ENCODE results near the gene AMMECR1L.
"Not testable (repeated sequence)": the region's sequence is repeated elsewhere in the genome, so short reads cannot be mapped to it uniquely, and the experiment has no call there.

The AMMECR1L gene

GRCh38 chr2:127884861-127885740 is 655 bp downstream of the AMMECR1L start:
- H3K4me3 ChIP-seq (ENCODE audit: low read length): peak overlapping the region; percentile 73
- H3K9me3 ChIP-seq (replicated peaks; ENCODE audit: low read length): not testable (repeated sequence)
- peaks cover 21% of the 10 kb centered on the region for H3K4me1 ChIP-seq (ENCODE audit: control insufficient read depth, insufficient read depth, low read length)

GRCh38 chr2:127884436-127884835 is 1.3 kb downstream of the AMMECR1L start:
- H3K27me3 ChIP-seq (ENCODE audit: control insufficient read depth, insufficient read depth, low read length): no peaks in the 10 kb centered on the region
- peaks cover 21% of the 10 kb centered on the region for H3K4me1 ChIP-seq (ENCODE audit: control insufficient read depth, insufficient read depth, low read length)
- no peaks in the 10 kb centered on the region for H3K9me3 ChIP-seq (replicated peaks; ENCODE audit: low read length)
- peaks cover 38% of the 10 kb centered on the region for H3K36me3 ChIP-seq (ENCODE audit: insufficient read depth, low read length)
- H3K9ac ChIP-seq (ENCODE audit: low read depth, low read length): peak overlapping the region; percentile 85
- peak overlapping the region; percentile 73 for H3K4me3 ChIP-seq (ENCODE audit: low read length)
- peak overlapping the region; percentile 95 for H3K4me2 ChIP-seq (ENCODE audit: low read length)

More at GRCh38 chr2:127884861-127885740, 655 bp downstream of the AMMECR1L start:
- Histone ChIP-seq H3K9ac (ENCODE audit: low read depth, low read length) (peak overlapping the region; percentile 85), H3K36me3 (ENCODE audit: insufficient read depth, low read length) (peaks cover 31% of the 10 kb centered on the region), H3K4me2 (ENCODE audit: low read length) (peak overlapping the region; percentile 95)
- H3K27me3 ChIP-seq (ENCODE audit: control insufficient read depth, insufficient read depth, low read length): not testable (repeated sequence)

GRCh38 chr2:127879899-127880298 is 5.9 kb downstream of the AMMECR1L start:
- no peaks in the 10 kb centered on the region for H3K27me3 ChIP-seq (ENCODE audit: control insufficient read depth, insufficient read depth, low read length)
- H3K4me2 ChIP-seq (ENCODE audit: low read length): no peak overlapping the region
- peaks cover 42% of the 10 kb centered on the region for H3K36me3 ChIP-seq (ENCODE audit: insufficient read depth, low read length)
- H3K9me3 ChIP-seq (replicated peaks; ENCODE audit: low read length): no peaks in the 10 kb centered on the region
- peaks cover 9% of the 10 kb centered on the region for H3K4me1 ChIP-seq (ENCODE audit: control insufficient read depth, insufficient read depth, low read length)
- no peak overlapping the region for H3K4me3 ChIP-seq (ENCODE audit: low read length)
- no peak overlapping the region for H3K9ac ChIP-seq (ENCODE audit: low read depth, low read length)

DNA sequence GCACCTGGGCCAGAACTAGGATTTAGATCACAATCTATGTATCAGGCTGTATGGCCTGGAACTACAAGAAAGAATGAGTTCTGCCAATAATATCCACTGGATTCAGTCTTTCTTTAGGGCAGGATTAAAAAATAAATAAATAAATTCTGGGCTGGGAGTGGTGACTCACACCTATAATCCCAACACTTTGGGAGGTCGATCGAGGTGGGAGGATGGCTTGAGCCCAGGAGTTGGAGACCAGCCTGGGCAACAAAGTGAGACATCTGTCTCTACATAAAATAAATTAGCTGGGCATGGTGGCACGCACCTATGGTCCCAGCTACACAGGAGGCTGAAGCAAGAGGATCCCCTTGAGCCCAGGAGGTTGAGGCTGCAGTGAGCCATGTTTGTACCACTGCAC is 8.1 kb downstream of the AMMECR1L start:
- Histone ChIP-seq H3K9ac (ENCODE audit: low read depth, low read length) (no peak overlapping the region), H3K9me3 (replicated peaks; ENCODE audit: low read length) (no peaks in the 10 kb centered on the region), H3K36me3 (ENCODE audit: insufficient read depth, low read length) (peaks cover 49% of the 10 kb centered on the region), H3K27me3 (ENCODE audit: control insufficient read depth, insufficient read depth, low read length) (no peaks in the 10 kb centered on the region), H3K4me2 (ENCODE audit: low read length) (no peak overlapping the region), H3K4me1 (ENCODE audit: control insufficient read depth, insufficient read depth, low read length) (no peaks in the 10 kb centered on the region), H3K4me3 (ENCODE audit: low read length) (no peak overlapping the region)

DNA sequence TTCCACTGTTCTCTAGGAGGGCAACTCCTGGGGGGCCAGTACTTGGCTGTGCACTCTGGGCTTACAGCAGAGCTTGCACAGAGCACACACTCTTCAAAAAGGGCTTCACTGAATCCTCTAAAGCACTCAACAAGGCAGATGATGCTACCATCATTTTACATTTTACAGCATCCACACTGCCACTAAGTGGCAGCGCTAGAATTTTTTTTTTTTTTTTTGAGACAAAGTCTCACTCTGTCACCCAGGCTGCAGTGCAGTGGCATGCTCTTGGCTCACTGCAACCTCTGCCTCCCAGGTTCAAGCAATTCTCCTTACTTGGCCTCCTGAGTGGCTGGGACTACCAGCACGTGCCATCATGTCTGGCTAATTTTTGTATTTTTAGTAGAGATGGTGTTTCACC is 8.6 kb downstream of the AMMECR1L start:
- H3K9me3 ChIP-seq (replicated peaks; ENCODE audit: low read length): no peaks in the 10 kb centered on the region
- H3K27me3 ChIP-seq (ENCODE audit: control insufficient read depth, insufficient read depth, low read length): no peaks in the 10 kb centered on the region
- H3K9ac ChIP-seq (ENCODE audit: low read depth, low read length): no peak overlapping the region
- no peak overlapping the region for H3K4me2 ChIP-seq (ENCODE audit: low read length)
- no peak overlapping the region for H3K4me3 ChIP-seq (ENCODE audit: low read length)
- H3K4me1 ChIP-seq (ENCODE audit: control insufficient read depth, insufficient read depth, low read length): no peaks in the 10 kb centered on the region
- H3K36me3 ChIP-seq (ENCODE audit: insufficient read depth, low read length): peaks cover 48% of the 10 kb centered on the region

DNA sequence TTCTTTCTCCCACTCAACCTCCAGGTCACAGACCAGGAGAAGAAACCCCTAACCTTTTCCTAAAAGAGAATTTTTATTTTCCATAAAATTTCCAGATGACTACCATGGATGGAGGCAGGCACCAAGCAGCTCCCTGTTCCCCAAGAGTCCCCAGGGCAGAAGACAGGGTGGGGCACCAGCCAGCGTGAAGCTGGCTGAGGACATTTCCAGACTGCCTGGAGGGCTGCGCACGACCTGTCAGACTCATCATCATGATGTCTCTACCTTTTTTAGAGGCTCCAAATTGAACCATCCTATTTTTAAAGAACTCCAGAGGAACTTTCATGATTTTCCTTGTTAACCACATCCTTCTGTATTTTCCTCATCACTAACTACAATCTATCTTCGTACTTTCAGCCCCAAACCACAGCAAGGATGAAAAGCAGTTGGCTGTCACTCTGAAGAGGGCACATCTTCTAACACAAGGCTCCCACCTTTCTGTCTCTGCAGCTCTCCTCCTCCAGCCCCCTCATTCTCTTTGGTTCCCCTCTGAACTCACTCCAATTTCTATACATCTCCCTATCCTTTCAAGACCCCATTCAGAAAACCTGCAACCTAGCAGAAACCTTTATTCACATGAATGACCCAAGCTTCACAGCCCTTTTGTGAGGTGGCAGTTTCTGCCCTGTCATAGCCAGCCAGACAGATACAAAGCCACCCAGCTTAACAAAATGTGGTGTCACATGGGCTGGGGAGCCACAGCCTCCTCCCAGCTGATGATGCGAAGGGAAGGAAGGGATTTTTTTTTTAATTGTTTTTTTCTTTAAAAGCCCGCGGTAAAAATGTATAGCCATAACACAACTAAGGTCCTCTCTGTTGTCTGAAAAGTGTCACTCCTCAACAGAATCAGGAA is 11.1 kb downstream of the AMMECR1L start:
- no peaks in the 10 kb centered on the region for H3K4me1 ChIP-seq (ENCODE audit: control insufficient read depth, insufficient read depth, low read length)
- H3K9ac ChIP-seq (ENCODE audit: low read depth, low read length): no peak overlapping the region
- no peak overlapping the region for H3K4me2 ChIP-seq (ENCODE audit: low read length)
- H3K4me3 ChIP-seq (ENCODE audit: low read length): no peak overlapping the region
- no peaks in the 10 kb centered on the region for H3K27me3 ChIP-seq (ENCODE audit: control insufficient read depth, insufficient read depth, low read length)
- peaks cover 41% of the 10 kb centered on the region for H3K36me3 ChIP-seq (ENCODE audit: insufficient read depth, low read length)
- H3K9me3 ChIP-seq (replicated peaks; ENCODE audit: low read length): no peaks in the 10 kb centered on the region

DNA sequence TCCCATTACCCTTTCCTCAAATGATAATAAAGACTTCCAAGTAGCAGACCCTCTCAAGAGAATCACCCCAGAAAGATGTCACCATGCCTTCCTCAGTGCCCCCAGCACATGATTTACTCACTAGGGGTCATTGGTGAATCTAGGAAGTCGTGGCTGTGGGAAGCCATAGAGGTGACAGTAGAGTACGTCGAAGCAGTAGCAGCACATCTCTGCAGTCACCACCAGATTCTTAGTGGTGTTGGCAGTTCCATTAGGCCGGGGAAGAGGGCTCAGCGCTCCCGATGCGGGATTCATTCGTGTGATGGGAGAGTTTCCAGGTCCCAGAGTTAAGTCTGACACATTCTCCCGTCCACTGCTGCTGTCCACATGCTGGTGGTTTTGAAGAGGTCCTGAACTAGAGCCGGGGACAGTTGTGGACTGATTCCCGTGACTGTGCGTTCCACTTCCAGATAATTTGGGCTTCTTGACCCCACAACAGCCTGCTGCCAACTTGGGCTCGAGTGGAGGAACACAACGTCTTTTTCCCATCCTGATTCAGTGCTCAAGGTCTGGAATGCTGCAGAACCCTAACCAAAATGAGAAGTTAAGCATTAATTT is 12.0 kb downstream of the AMMECR1L start:
- H3K36me3 ChIP-seq (ENCODE audit: insufficient read depth, low read length): peaks cover 42% of the 10 kb centered on the region
- H3K9ac ChIP-seq (ENCODE audit: low read depth, low read length): no peak overlapping the region
- H3K4me3 ChIP-seq (ENCODE audit: low read length): no peak overlapping the region
- H3K4me2 ChIP-seq (ENCODE audit: low read length): no peak overlapping the region
- no peaks in the 10 kb centered on the region for H3K4me1 ChIP-seq (ENCODE audit: control insufficient read depth, insufficient read depth, low read length)
- H3K27me3 ChIP-seq (ENCODE audit: control insufficient read depth, insufficient read depth, low read length): no peaks in the 10 kb centered on the region
- H3K9me3 ChIP-seq (replicated peaks; ENCODE audit: low read length): no peaks in the 10 kb centered on the region

DNA sequence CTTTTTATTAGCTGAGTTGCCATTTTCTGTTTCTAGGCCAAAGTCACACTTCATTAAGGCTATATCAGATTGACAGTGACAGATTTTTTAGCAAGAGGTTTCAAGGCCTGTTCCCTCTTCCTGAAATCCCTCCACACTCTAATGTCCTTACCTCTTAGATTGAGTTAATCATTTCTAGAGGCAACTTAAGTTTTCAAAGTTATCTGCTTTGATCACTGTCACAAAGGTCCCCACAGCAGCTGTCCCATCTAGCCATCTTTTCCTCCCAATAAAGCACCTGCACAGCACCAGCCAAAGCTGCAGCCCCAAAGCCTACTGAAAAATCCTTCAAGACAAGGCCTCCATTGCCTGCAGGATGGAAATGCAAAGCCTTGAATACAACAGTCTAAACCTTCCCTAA is 13.4 kb downstream of the AMMECR1L start:
- H3K36me3 ChIP-seq (ENCODE audit: insufficient read depth, low read length): peaks cover 54% of the 10 kb centered on the region
- no peak overlapping the region for H3K9ac ChIP-seq (ENCODE audit: low read depth, low read length)
- H3K4me1 ChIP-seq (ENCODE audit: control insufficient read depth, insufficient read depth, low read length): no peaks in the 10 kb centered on the region
- no peak overlapping the region for H3K4me3 ChIP-seq (ENCODE audit: low read length)
- H3K9me3 ChIP-seq (replicated peaks; ENCODE audit: low read length): no peaks in the 10 kb centered on the region
- no peak overlapping the region for H3K4me2 ChIP-seq (ENCODE audit: low read length)
- H3K27me3 ChIP-seq (ENCODE audit: control insufficient read depth, insufficient read depth, low read length): no peaks in the 10 kb centered on the region

DNA sequence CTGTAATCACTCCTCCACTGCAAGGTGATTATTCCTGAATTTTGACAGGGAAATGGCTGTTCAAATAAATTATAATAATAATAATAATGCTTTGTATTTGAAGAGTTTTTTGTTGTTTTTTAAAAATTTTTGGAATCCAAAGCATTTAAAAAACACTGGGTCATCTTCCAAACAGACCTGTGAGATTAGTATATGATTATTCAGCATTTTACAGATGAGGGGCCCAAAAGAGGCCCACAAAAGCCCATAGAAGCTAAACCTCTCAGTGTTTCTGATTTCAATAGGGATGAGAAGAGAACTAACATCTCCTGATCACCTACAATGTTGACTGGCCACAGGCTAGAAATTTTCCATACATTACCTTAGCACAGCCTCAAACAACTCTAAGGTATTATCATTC is 19.8 kb downstream of the AMMECR1L start:
- Histone ChIP-seq H3K4me1 (ENCODE audit: control insufficient read depth, insufficient read depth, low read length) (no peaks in the 10 kb centered on the region), H3K9ac (ENCODE audit: low read depth, low read length) (no peak overlapping the region), H3K4me3 (ENCODE audit: low read length) (no peak overlapping the region), H3K4me2 (ENCODE audit: low read length) (no peak overlapping the region), H3K36me3 (ENCODE audit: insufficient read depth, low read length) (peaks cover 70% of the 10 kb centered on the region), H3K27me3 (ENCODE audit: control insufficient read depth, insufficient read depth, low read length) (no peaks in the 10 kb centered on the region), H3K9me3 (replicated peaks; ENCODE audit: low read length) (no peaks in the 10 kb centered on the region)

GRCh38 chr2:127864877-127865276 is 20.9 kb downstream of the AMMECR1L start:
- Histone ChIP-seq H3K36me3 (ENCODE audit: insufficient read depth, low read length) (peaks cover 64% of the 10 kb centered on the region), H3K9me3 (replicated peaks; ENCODE audit: low read length) (no peaks in the 10 kb centered on the region), H3K4me1 (ENCODE audit: control insufficient read depth, insufficient read depth, low read length) (no peaks in the 10 kb centered on the region), H3K9ac (ENCODE audit: low read depth, low read length) (no peak overlapping the region), H3K4me3 (ENCODE audit: low read length) (no peak overlapping the region), H3K27me3 (ENCODE audit: control insufficient read depth, insufficient read depth, low read length) (no peaks in the 10 kb centered on the region), H3K4me2 (ENCODE audit: low read length) (no peak overlapping the region)

GRCh38 chr2:127862228-127862627 is 23.5 kb downstream of the AMMECR1L start:
- no peak overlapping the region for H3K4me3 ChIP-seq (ENCODE audit: low read length)
- no peaks in the 10 kb centered on the region for H3K27me3 ChIP-seq (ENCODE audit: control insufficient read depth, insufficient read depth, low read length)
- no peak overlapping the region for H3K9ac ChIP-seq (ENCODE audit: low read depth, low read length)
- no peaks in the 10 kb centered on the region for H3K9me3 ChIP-seq (replicated peaks; ENCODE audit: low read length)
- no peak overlapping the region for H3K4me2 ChIP-seq (ENCODE audit: low read length)
- no peaks in the 10 kb centered on the region for H3K4me1 ChIP-seq (ENCODE audit: control insufficient read depth, insufficient read depth, low read length)
- peaks cover 41% of the 10 kb centered on the region for H3K36me3 ChIP-seq (ENCODE audit: insufficient read depth, low read length)

All from skeletal muscle satellite cell (primary cell).